Loucy (cell line): ENCODE measurements around the gene CLSTN2.

ENCODE experiments used
- CTCF ChIP-seq: fragments of 200-600 bp; sonication (generic); conservative IDR thresholded peaks from 2 replicates; pipeline ENCODE4 v1.5.1; 2014; ENCODE audit warnings: mild to moderate bottlenecking, antibody characterized with exemption, low read length
- EZH2phosphoT487 ChIP-seq: fragments of 200-600 bp; IDR thresholded peaks from 2 replicates; pipeline ENCODE4 v1.6.1; 2018; ENCODE audit warnings: antibody characterized with exemption, mild to moderate bottlenecking, moderate library complexity, borderline replicate concordance

GRCh38 chr3:139933766-139934165, 1.2 kb upstream of the CLSTN2 start:
- no peak for TF ChIP-seq CTCF
- no peak for TF ChIP-seq EZH2phosphoT487
